ENCODE measurements around the gene LILRB3. TPM values are rescaled to one million over a fixed set of nuclear protein-coding genes. Genes with fewer than 3 reads are reported as not detected.
"Not testable (repeated sequence)": the region's sequence is repeated elsewhere in the genome, so short reads cannot be mapped to it uniquely, and the experiment has no call there.

Gene LILRB3
- total RNA-seq, 2 experiments from 2014 or later: 0.68 to 1.6 TPM

GRCh38 chr19:54218960-54219661 lies 3.7 kb downstream of the LILRB3 start:
- CTCF ChIA-PET: no interaction called here
- DNase-seq: no peak
- Mint-ChIP-seq H3K4me1 (ENCODE audit: low read depth) (peaks cover 16% of the 10 kb centered on the region), H3K27ac (no peak overlapping the region), H3K4me3 (no peak overlapping the region), H3K27me3 (peaks cover 6% of the 10 kb centered on the region), H3K36me3 (peaks cover 17% of the 10 kb centered on the region), H3K9me3 (no peaks in the 10 kb centered on the region)
- POLR2A ChIA-PET: no interaction called here
- intact Hi-C loops (cut with micrococcal nuclease): no loop called here

GRCh38 chr19:54218259-54218658 lies 4.5 kb downstream of the LILRB3 start:
- no peaks in the 10 kb centered on the region for H3K9me3 Mint-ChIP-seq
- H3K4me1 Mint-ChIP-seq (ENCODE audit: low read depth): peaks cover 13% of the 10 kb centered on the region
- H3K27me3 Mint-ChIP-seq: peaks cover 1% of the 10 kb centered on the region
- H3K36me3 Mint-ChIP-seq: peaks cover 18% of the 10 kb centered on the region
- POLR2A ChIA-PET: no interaction called here
- CTCF ChIA-PET: no interaction called here
- intact Hi-C loops (cut with micrococcal nuclease): no loop called here
- DNase-seq: no peak
- H3K27ac Mint-ChIP-seq: no peak overlapping the region
- H3K4me3 Mint-ChIP-seq: no peak overlapping the region

GRCh38 chr19:54217517-54218247 lies 5.1 kb downstream of the LILRB3 start:
- DNase-seq; H3K27ac Mint-ChIP-seq; H3K4me3 Mint-ChIP-seq; POLR2A ChIA-PET; H3K9me3 Mint-ChIP-seq; CTCF ChIA-PET; H3K4me1 Mint-ChIP-seq (ENCODE audit: low read depth); intact Hi-C loops (cut with micrococcal nuclease); H3K27me3 Mint-ChIP-seq: not testable (repeated sequence)
- H3K36me3 Mint-ChIP-seq: peaks cover 24% of the 10 kb centered on the region

DNA sequence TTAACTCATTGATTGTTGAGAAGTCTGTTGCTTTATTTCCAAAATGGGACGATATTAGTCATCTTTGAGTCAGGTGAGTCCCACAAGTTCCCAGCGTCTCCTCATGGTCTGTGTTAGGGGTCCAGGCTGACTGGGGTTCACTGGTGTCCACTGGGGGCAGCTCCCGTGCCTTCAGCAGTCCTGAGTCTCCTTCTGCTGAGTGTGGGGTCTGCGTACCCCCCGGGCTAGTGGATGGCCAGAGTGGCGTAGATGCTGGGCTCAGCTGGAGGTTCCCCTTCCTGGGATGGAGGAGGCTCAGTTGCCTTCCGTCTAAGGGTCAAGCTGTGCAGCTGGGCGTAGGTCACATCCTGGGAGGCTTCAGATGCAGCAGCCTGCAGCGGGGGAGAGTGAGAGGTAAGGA lies 5.9 kb downstream of the LILRB3 start:
- POLR2A ChIA-PET: no interaction called here
- no peak overlapping the region for H3K4me3 Mint-ChIP-seq
- DNase-seq: no peak

DNA sequence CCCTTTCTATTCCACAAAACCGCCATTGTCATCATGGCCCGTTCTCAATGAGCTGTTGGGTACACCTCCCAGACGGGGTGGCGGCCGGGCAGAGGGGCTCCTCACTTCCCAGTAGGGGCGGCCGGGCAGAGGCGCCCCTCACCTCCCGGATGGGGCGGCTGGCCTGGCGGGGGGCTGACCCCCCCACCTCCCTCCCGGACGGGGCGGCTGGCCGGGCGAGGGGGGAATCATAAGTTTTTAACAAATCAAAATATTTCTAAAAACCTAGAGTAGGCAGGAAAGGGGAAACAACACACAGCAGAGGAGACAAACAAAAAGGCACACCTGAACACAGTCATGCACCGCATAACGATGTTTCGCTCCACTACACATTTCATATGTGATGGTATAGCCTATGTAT lies 8.1 kb downstream of the LILRB3 start:
- DNase-seq; H3K27me3 Mint-ChIP-seq; POLR2A ChIA-PET; H3K4me3 Mint-ChIP-seq; H3K27ac Mint-ChIP-seq; CTCF ChIA-PET; intact Hi-C loops (cut with micrococcal nuclease); H3K9me3 Mint-ChIP-seq: not testable (repeated sequence)
- H3K4me1 Mint-ChIP-seq (ENCODE audit: low read depth): peaks cover 17% of the 10 kb centered on the region
- peaks cover 39% of the 10 kb centered on the region for H3K36me3 Mint-ChIP-seq

More for the DNA sequence above, 5.9 kb downstream of the LILRB3 start:
- H3K9me3 Mint-ChIP-seq: no peaks in the 10 kb centered on the region
- intact Hi-C loops (cut with micrococcal nuclease): no loop called here
- H3K4me1 Mint-ChIP-seq (ENCODE audit: low read depth): peaks cover 5% of the 10 kb centered on the region
- H3K27me3 Mint-ChIP-seq: no peaks in the 10 kb centered on the region
- CTCF ChIA-PET: no interaction called here
- H3K27ac Mint-ChIP-seq: no peak overlapping the region
- peaks cover 26% of the 10 kb centered on the region for H3K36me3 Mint-ChIP-seq

GRCh38 chr19:54214217-54214616 lies 8.6 kb downstream of the LILRB3 start:
- POLR2A ChIA-PET; DNase-seq; H3K27me3 Mint-ChIP-seq; intact Hi-C loops (cut with micrococcal nuclease); H3K4me3 Mint-ChIP-seq; H3K9me3 Mint-ChIP-seq; H3K27ac Mint-ChIP-seq: not testable (repeated sequence)
- Mint-ChIP-seq H3K4me1 (ENCODE audit: low read depth) (peaks cover 22% of the 10 kb centered on the region), H3K36me3 (peaks cover 42% of the 10 kb centered on the region)
- CTCF ChIA-PET: interaction anchor here (0.7 kb wide), 1 partner anchor 46 kb away, joined by 3 read pairs; no protein-coding TSS in a partner anchor

GRCh38 chr19:54211235-54211634 lies 11.6 kb downstream of the LILRB3 start:
- Mint-ChIP-seq H3K4me1 (ENCODE audit: low read depth) (peaks cover 52% of the 10 kb centered on the region), H3K27ac (peak overlapping the region; percentile 89), H3K36me3 (peaks cover 57% of the 10 kb centered on the region), H3K27me3 (no peaks in the 10 kb centered on the region), H3K4me3 (no peak overlapping the region), H3K9me3 (no peaks in the 10 kb centered on the region)
- ChIA-PET CTCF (interaction anchor here (0.7 to 2.2 kb wide), 3 partner anchors 22 to 55 kb away, joined by 3 to 11 read pairs (median 5); partner anchors contain the start of gene MBOAT7), POLR2A (interaction anchor here (1.1 to 8.2 kb wide), 4 partner anchors 9 to 41 kb away, joined by 3 to 103 read pairs (median 13); partner anchors contain the start of genes MBOAT7, RPS9 and TSEN34)
- no peak for DNase-seq
- intact Hi-C loops (cut with micrococcal nuclease): loop anchor here (2.0 kb wide), 1 partner anchor 50 kb away; no protein-coding TSS in a partner anchor

DNA sequence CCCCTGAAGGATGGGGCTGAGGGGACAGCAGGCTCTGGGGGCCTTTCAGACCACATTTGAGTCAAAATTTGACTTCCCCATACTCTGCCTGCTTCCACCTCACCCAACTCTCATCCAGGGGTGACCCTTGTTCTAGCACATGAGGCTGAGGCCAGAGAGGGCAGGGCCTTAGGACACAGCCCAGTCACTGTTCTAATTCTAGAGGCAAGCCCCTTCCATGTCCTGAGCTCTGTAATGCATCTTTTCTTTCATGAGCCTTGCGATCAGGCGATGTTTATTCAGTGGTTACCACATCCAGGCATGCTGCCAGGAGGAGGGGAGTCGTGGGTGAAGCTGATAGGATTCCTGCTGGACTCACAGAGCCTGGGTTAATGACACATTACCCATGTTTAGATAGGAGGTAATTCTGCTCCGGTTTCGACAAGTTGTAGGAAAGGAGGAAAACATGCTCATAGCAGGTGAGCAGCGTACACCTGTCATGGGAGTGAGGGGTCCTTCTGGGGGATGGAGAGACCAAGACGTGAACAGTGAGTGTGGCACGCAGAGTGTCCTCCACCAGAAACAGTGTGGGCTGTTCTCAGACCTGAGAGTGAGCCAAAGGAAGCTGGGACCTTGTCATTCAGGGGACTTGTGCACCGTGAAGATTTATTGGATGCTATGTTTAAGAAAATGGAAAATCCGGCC lies 12.9 kb downstream of the LILRB3 start:
- Mint-ChIP-seq H3K9me3 (no peaks in the 10 kb centered on the region), H3K27me3 (no peaks in the 10 kb centered on the region), H3K36me3 (peaks cover 66% of the 10 kb centered on the region), H3K4me3 (peak overlapping the region; percentile 6), H3K27ac (peak overlapping the region; percentile 89), H3K4me1 (ENCODE audit: low read depth) (peaks cover 65% of the 10 kb centered on the region)
- ChIA-PET CTCF (interaction anchor here (0.6 to 2.2 kb wide), 3 partner anchors 21 to 56 kb away, joined by 3 to 11 read pairs (median 5); partner anchors contain the start of gene MBOAT7), POLR2A (interaction anchor here (1.2 to 8.2 kb wide), 4 partner anchors 10 to 50 kb away, joined by 3 to 103 read pairs (median 14); partner anchors contain the start of genes LENG1, MBOAT7, RPS9 and TSEN34)
- peak; percentile 37 for DNase-seq
- intact Hi-C loops (cut with micrococcal nuclease): loop anchor here (2.0 to 5.0 kb wide), 6 partner anchors 19 to 343 kb away; partner anchors contain the start of genes LENG9, MYADM and TSEN34

- peak overlapping the region; percentile 58 for H3K4me3 Mint-ChIP-seq
- POLR2A ChIA-PET: interaction anchor here (3.7 to 8.2 kb wide), 2 partner anchors 9 to 20 kb away, joined by 23 to 103 read pairs; partner anchors contain the start of genes MBOAT7, RPS9 and TSEN34
- peak overlapping the region; percentile 89 for H3K27ac Mint-ChIP-seq
- H3K27me3 Mint-ChIP-seq: no peaks in the 10 kb centered on the region
- CTCF ChIA-PET: interaction anchor here (0.5 to 2.2 kb wide), 3 partner anchors 23 to 57 kb away, joined by 3 to 11 read pairs (median 6); no protein-coding TSS in a partner anchor
- H3K9me3 Mint-ChIP-seq: no peaks in the 10 kb centered on the region
- H3K36me3 Mint-ChIP-seq: peaks cover 73% of the 10 kb centered on the region
- intact Hi-C loops (cut with micrococcal nuclease): loop anchor here (2.0 to 5.0 kb wide), 5 partner anchors 18 to 342 kb away; partner anchors contain the start of genes LENG9, MYADM and TSEN34
- peaks cover 72% of the 10 kb centered on the region for H3K4me1 Mint-ChIP-seq (ENCODE audit: low read depth)
- no peak for DNase-seq
Observed at GRCh38 chr19:54209058-54209810, 13.6 kb downstream of the LILRB3 start.

GRCh38 chr19:54208784-54209057 lies 14.1 kb downstream of the LILRB3 start:
- Mint-ChIP-seq H3K9me3 (no peaks in the 10 kb centered on the region), H3K36me3 (peaks cover 76% of the 10 kb centered on the region), H3K4me1 (ENCODE audit: low read depth) (peaks cover 77% of the 10 kb centered on the region), H3K4me3 (peak overlapping the region; percentile 58), H3K27ac (peak overlapping the region; percentile 89), H3K27me3 (no peaks in the 10 kb centered on the region)
- CTCF ChIA-PET: interaction anchor here (0.5 kb wide), 1 partner anchor 34 kb away, joined by 6 read pairs; no protein-coding TSS in a partner anchor
- POLR2A ChIA-PET: interaction anchor here (1.3 to 8.2 kb wide), 4 partner anchors 8 to 71 kb away, joined by 3 to 103 read pairs (median 17); partner anchors contain the start of genes CNOT3, MBOAT7, RPS9 and TSEN34
- intact Hi-C loops (cut with micrococcal nuclease): loop anchor here (1.0 to 5.0 kb wide), 6 partner anchors 8 to 341 kb away; partner anchors contain the start of genes LENG9, MYADM, RPS9 and TSEN34
- DNase-seq: no peak

All from activated CD4-positive, alpha-beta memory T cell treated with anti-CD3 and anti-CD28 coated beads for 36 hours (primary cell).